Thyroid gland (tissue), 4 donors: ENCODE measurements around the gene FGF2. TPM values are rescaled to one million over a fixed set of nuclear protein-coding genes. Genes with fewer than 3 reads are reported as not detected.
"Not testable (repeated sequence)": the region's sequence is repeated elsewhere in the genome, so short reads cannot be mapped to it uniquely, and the experiment has no call there.

Experiments used
- DNase-seq, 2 donors: peaks; one replicate each; pipeline ENCODE4 v3.0.0-alpha.2; 2019
- H3K27ac ChIP-seq, 3 donors: fragments of 200-600 bp; sonication (generic); 1 replicate in 2 of 3; 2 replicates in 1 of 3; pipeline ENCODE4 v1.5.1; 2016 to 2019; ENCODE audit warnings: mild to moderate bottlenecking in 1 of 3, moderate library complexity in 1 of 3
- H3K27me3 ChIP-seq: fragments of 200-600 bp; sonication (generic); one replicate; pipeline ENCODE4 v1.5.1; 2019
- H3K36me3 ChIP-seq, 2 donors: fragments of 200-600 bp; sonication (generic); one replicate each; pipeline ENCODE4 v1.5.1; 2016 to 2019
- H3K4me1 ChIP-seq, 2 donors: fragments of 200-600 bp; sonication (generic); one replicate each; pipeline ENCODE4 v1.5.1; 2017 to 2019
- H3K4me3 ChIP-seq, 3 donors: fragments of 200-600 bp; sonication (generic); replicated peaks in 1 of 3; 1 replicate in 2 of 3; 2 replicates in 1 of 3; pipeline ENCODE4 v1.5.1; 2016; ENCODE audit warnings: mild to moderate bottlenecking in 1 of 3
- H3K9me3 ChIP-seq: fragments of 200-600 bp; sonication (generic); one replicate; pipeline ENCODE4 v1.5.1; 2017
- POLR2A ChIP-seq, 2 donors: fragments of 450-650 bp; IDR thresholded peaks; one replicate each; pipeline ENCODE4 v1.6.1; 2017; ENCODE audit warnings: antibody characterized with exemption in 2 of 2, mild to moderate bottlenecking in 2 of 2, moderate library complexity in 1 of 2
- WGBS, 2 donors: methylation state at CpG; one replicate each; pipeline ENCODE4 v1.1.5; 2017; 5-methylcytosine and 5-hydroxymethylcytosine counted together
- intact Hi-C: fragments of 100-400 bp; cut with DNase I; formaldehyde crosslinking; loops from one replicate; pipeline ENCODE4 v1.15.1; 2023
- total RNA-seq, 4 donors: library from RNA; depleted of rRNA; stranded (reverse); fragments of >200 nt; gene quantifications; one replicate each; pipeline ENCODE4 v1.2.3, GENCODE V29; 2016
- TF ChIP-seq, protein P1 (sequence below), 6 experiments: fragments of 200-600 bp in 3 of 6; fragments of 450-650 bp in 3 of 6; sonication (generic) in 3 of 6; IDR thresholded peaks; one replicate each; pipeline ENCODE4 v1.5.1; 2016 to 2019; ENCODE audit warnings: antibody characterized with exemption in 6 of 6, mild to moderate bottlenecking in 2 of 6, inconsistent platforms in 1 of 6, moderate library complexity in 1 of 6

The FGF2 gene
- total RNA-seq, 4 donors from 2014 or later: 3.0 to 8.9 (median 3.5) TPM

DNA sequence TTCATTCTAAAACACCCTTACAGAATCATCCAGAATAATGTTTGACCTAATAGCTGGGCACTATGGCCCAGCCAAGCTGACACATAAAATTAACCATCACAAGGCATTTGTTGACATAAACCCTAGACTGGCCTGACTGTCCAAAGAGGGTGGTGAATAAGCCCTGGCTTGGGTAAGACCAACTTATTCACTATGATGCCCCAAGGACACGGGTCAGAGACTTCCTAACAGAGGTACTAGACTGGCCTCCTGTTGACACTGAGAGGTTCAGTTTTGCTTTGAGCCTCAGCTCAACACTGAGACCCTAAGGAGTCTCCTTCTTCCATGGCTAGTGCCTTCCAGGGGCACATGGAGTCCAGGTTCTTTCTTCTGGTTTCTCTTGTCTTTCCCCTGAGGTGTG, 21.3 kb downstream of the FGF2 start:
- 70 to 91% methylated on average over 1 of the region's 1 CpG for WGBS, 2 donors
- no peak overlapping the region for H3K27ac ChIP-seq
- TF ChIP-seq POLR2A (IDR thresholded peaks at IDR 0.05): no peak
- TF ChIP-seq, protein P1, sequence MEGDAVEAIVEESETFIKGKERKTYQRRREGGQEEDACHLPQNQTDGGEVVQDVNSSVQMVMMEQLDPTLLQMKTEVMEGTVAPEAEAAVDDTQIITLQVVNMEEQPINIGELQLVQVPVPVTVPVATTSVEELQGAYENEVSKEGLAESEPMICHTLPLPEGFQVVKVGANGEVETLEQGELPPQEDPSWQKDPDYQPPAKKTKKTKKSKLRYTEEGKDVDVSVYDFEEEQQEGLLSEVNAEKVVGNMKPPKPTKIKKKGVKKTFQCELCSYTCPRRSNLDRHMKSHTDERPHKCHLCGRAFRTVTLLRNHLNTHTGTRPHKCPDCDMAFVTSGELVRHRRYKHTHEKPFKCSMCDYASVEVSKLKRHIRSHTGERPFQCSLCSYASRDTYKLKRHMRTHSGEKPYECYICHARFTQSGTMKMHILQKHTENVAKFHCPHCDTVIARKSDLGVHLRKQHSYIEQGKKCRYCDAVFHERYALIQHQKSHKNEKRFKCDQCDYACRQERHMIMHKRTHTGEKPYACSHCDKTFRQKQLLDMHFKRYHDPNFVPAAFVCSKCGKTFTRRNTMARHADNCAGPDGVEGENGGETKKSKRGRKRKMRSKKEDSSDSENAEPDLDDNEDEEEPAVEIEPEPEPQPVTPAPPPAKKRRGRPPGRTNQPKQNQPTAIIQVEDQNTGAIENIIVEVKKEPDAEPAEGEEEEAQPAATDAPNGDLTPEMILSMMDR (IDR thresholded peaks at IDR 0.05): no peak

DNA sequence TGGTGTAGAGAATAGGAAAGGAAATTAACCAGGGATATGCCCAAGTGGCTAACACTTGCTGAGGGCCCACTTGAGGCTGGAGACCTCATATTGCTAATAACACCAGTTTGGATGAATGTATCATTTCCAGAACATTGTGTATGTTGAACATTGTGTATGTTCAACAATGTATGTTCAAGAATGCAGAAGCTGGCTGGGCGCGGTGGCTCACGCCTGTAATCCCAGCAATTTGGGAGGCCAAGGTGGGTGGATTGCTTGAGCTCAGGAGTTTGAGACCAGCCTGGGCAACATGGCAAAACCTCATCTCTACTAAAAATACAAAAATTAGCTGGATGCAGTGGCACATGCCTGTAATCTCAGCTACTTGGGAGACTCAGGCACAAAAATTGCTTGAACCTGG, 23.2 kb downstream of the FGF2 start:
- H3K4me3 ChIP-seq, H3K4me1 ChIP-seq, intact Hi-C loops, H3K27me3 ChIP-seq, H3K36me3 ChIP-seq, H3K9me3 ChIP-seq, DNase-seq, H3K27ac ChIP-seq: not testable (repeated sequence)
- WGBS, 2 donors: 100% methylated on average over 3 of the region's 3 CpGs

More for the DNA sequence above, 21.3 kb downstream of the FGF2 start:
- DNase-seq: no peak
- Histone ChIP-seq H3K9me3 (no peaks in the 10 kb centered on the region), H3K27me3 (no peaks in the 10 kb centered on the region), H3K4me1 (no peaks in the 10 kb centered on the region), H3K4me3 (no peak overlapping the region), H3K36me3 (no peaks in the 10 kb centered on the region)
- intact Hi-C loops: no loop called here

DNA sequence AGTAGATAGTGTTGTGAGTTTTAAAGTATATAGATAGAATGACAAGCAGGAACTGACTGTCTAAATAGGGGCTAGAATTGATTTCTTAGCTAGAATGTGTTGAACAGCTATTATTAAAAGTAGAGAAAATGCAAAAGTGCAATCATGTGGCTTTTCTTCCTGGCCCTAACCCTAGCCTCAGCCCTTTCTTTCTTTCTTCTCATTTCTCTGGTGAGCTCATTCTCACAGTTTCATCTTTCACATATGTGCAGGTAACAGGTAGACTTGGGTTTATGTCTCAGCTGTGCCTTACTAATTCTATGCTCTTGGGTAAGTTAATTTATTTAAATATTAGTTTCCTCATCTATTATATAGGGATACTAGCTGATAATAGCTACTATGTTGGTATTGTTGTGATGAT, 24.9 kb downstream of the FGF2 start:
- no peak for DNase-seq
- Histone ChIP-seq H3K36me3 (no peaks in the 10 kb centered on the region), H3K9me3 (no peaks in the 10 kb centered on the region), H3K27me3 (no peaks in the 10 kb centered on the region), H3K27ac (no peak overlapping the region), H3K4me1 (no peaks in the 10 kb centered on the region), H3K4me3 (no peak overlapping the region)
- no peak for TF ChIP-seq POLR2A (IDR thresholded peaks at IDR 0.05)
- TF ChIP-seq, protein P1 (IDR thresholded peaks at IDR 0.05): no peak
- intact Hi-C loops: no loop called here

DNA sequence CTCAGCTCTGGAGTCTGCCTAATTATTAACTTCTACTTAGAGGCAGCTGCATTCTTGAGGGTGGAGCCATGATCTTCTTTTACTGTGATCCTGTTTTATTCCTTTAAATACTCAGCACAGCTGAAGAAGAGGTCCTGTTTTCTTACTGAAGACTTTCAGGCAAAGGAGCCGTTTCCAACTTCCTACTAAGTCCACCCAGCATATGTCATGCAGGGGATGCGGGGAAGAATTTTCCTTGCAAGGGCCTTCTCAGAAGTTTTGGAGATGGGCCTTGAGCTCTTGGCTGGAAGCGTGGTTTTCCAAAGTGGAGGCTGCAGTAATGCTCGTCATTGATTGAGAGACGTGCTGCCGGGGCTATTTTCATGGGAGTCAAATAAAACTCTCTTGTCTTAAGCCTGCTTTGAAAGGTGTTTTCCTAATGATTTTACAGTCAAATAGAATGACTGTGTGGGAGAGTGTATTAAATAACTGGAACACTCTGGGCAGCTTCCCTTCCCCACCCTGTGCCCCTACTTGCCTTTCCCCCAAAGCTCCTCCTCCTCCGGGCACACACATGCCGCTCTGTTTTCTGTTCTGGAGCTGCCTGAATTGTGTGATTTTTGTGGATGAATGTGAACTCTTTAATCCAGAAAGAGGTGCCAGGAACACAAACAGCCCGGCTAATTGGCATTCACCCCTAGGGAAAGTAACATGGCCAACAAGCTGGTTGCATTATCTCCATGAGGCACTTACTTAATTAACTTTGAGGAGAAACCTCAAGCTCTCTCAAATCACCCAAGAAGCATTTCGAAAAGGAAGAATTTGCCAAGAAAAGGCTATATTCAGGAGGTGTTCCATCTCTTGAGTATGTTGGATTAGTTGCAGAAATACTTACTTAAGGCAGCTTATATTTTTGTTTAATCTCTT, 28.1 kb downstream of the FGF2 start:
- no peak for TF ChIP-seq POLR2A (IDR thresholded peaks at IDR 0.05)
- TF ChIP-seq, protein P1 (IDR thresholded peaks at IDR 0.05): no peak
- H3K9me3 ChIP-seq: no peaks in the 10 kb centered on the region
- 69 to 79% methylated on average over 10 of the region's 10 CpGs for WGBS, 2 donors
- no peak overlapping the region for H3K27ac ChIP-seq
- H3K36me3 ChIP-seq: no peaks in the 10 kb centered on the region
- intact Hi-C loops: no loop called here
- no peak for DNase-seq
- H3K27me3 ChIP-seq: no peaks in the 10 kb centered on the region
- H3K4me3 ChIP-seq: no peak overlapping the region
- H3K4me1 ChIP-seq: no peaks in the 10 kb centered on the region

DNA sequence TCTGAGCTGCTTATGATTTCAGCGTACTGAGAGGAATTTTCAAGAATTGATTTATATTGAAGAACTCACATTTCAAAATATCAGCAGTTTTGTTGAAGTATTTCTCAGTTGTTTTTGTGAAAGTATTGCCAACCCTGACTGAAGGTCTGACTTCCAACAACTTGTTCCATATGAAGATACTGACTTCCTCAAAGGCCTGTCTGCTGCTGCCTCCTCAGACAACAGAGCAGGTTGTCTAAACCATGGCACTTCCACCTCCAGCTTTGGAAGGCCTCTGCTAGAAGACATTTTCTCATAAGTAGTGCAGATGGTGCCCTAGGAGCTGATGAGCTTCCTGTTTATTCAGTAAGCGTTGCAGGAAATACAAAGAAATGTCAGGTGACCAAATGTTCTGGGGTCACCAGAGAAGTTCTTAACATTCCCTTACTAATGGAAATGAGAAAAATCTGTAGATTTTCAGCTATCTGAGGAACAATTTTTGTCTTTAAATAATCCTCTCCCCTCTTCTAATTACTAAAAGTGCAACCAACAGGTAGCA, 28.8 kb downstream of the FGF2 start:
- Histone ChIP-seq H3K9me3 (no peaks in the 10 kb centered on the region), H3K4me3 (no peak overlapping the region), H3K36me3 (no peaks in the 10 kb centered on the region), H3K27me3 (no peaks in the 10 kb centered on the region), H3K4me1 (no peaks in the 10 kb centered on the region), H3K27ac (no peak overlapping the region)
- DNase-seq: no peak
- TF ChIP-seq, protein P1 (IDR thresholded peaks at IDR 0.05): no peak
- TF ChIP-seq POLR2A (IDR thresholded peaks at IDR 0.05): no peak
- intact Hi-C loops: no loop called here
- 71 to 75% methylated on average over 2 of the region's 2 CpGs for WGBS, 2 donors
